ENCODE results near the gene PLCB1.

- no peak for TF ChIP-seq CTCF (conservative IDR thresholded peaks at IDR 0.05; ENCODE audit: low read depth in 2 of 2)
- TF ChIP-seq CREB1 (CRISPR knock-in tag; IDR thresholded peaks at IDR 0.05; ENCODE audit: low read depth), result no peak
- TF ChIP-seq EZH2 (IDR thresholded peaks at IDR 0.05; ENCODE audit: low read depth, unreplicated experiment), result no peak
- TF ChIP-seq POLR2AphosphoS5 (IDR thresholded peaks at IDR 0.05; ENCODE audit: low read depth), result no peak
- TF ChIP-seq REST (IDR thresholded peaks at IDR 0.05; ENCODE audit: unreplicated experiment), result no peak
- no peak for TF ChIP-seq ZNF331 (CRISPR knock-in tag; IDR thresholded peaks at IDR 0.05; ENCODE audit: low read depth)
- no peak for TF ChIP-seq EZH2phosphoT487 (IDR thresholded peaks at IDR 0.05; ENCODE audit: unreplicated experiment)
- no peak for TF ChIP-seq JUNB (IDR thresholded peaks at IDR 0.05; ENCODE audit: unreplicated experiment)
- TF ChIP-seq, protein P1, sequence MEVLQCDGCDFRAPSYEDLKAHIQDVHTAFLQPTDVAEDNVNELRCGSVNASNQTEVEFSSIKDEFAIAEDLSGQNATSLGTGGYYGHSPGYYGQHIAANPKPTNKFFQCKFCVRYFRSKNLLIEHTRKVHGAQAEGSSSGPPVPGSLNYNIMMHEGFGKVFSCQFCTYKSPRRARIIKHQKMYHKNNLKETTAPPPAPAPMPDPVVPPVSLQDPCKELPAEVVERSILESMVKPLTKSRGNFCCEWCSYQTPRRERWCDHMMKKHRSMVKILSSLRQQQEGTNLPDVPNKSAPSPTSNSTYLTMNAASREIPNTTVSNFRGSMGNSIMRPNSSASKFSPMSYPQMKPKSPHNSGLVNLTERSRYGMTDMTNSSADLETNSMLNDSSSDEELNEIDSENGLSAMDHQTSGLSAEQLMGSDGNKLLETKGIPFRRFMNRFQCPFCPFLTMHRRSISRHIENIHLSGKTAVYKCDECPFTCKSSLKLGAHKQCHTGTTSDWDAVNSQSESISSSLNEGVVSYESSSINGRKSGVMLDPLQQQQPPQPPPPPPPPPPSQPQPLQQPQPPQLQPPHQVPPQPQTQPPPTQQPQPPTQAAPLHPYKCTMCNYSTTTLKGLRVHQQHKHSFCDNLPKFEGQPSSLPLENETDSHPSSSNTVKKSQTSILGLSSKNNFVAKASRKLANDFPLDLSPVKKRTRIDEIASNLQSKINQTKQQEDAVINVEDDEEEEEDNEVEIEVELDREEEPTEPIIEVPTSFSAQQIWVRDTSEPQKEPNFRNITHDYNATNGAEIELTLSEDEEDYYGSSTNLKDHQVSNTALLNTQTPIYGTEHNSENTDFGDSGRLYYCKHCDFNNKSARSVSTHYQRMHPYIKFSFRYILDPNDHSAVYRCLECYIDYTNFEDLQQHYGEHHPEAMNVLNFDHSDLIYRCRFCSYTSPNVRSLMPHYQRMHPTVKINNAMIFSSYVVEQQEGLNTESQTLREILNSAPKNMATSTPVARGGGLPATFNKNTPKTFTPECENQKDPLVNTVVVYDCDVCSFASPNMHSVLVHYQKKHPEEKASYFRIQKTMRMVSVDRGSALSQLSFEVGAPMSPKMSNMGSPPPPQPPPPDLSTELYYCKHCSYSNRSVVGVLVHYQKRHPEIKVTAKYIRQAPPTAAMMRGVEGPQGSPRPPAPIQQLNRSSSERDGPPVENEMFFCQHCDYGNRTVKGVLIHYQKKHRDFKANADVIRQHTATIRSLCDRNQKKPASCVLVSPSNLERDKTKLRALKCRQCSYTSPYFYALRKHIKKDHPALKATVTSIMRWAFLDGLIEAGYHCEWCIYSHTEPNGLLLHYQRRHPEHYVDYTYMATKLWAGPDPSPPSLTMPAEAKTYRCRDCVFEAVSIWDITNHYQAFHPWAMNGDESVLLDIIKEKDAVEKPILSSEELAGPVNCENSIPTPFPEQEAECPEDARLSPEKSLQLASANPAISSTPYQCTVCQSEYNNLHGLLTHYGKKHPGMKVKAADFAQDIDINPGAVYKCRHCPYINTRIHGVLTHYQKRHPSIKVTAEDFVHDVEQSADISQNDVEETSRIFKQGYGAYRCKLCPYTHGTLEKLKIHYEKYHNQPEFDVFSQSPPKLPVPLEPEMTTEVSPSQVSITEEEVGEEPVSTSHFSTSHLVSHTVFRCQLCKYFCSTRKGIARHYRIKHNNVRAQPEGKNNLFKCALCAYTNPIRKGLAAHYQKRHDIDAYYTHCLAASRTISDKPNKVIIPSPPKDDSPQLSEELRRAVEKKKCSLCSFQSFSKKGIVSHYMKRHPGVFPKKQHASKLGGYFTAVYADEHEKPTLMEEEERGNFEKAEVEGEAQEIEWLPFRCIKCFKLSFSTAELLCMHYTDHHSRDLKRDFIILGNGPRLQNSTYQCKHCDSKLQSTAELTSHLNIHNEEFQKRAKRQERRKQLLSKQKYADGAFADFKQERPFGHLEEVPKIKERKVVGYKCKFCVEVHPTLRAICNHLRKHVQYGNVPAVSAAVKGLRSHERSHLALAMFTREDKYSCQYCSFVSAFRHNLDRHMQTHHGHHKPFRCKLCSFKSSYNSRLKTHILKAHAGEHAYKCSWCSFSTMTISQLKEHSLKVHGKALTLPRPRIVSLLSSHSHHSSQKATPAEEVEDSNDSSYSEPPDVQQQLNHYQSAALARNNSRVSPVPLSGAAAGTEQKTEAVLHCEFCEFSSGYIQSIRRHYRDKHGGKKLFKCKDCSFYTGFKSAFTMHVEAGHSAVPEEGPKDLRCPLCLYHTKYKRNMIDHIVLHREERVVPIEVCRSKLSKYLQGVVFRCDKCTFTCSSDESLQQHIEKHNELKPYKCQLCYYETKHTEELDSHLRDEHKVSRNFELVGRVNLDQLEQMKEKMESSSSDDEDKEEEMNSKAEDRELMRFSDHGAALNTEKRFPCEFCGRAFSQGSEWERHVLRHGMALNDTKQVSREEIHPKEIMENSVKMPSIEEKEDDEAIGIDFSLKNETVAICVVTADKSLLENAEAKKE (CRISPR knock-in tag; IDR thresholded peaks at IDR 0.05), result no peak
- TF ChIP-seq STAT1 (IDR thresholded peaks at IDR 0.05; ENCODE audit: unreplicated experiment), result no peak
- no peak for TF ChIP-seq ZNF114 (CRISPR knock-in tag; IDR thresholded peaks at IDR 0.05)
Observed at GRCh38 chr20:8519887-8520286, 387.8 kb downstream of the PLCB1 start.
